Gastroesophageal sphincter (tissue), 4 donors: Measurements from ENCODE around the gene PPARA. TPM values are rescaled to one million over a fixed set of nuclear protein-coding genes. Genes with fewer than 3 reads are reported as not detected.

ENCODE experiments used
- ATAC-seq: fragments of 150-250 bp; one replicate; pipeline ENCODE4 v1.9.1; 2016; ENCODE audit warnings: mild to moderate bottlenecking, moderate library complexity
- H3K27ac ChIP-seq, 4 donors: fragments of 200-600 bp; sonication (generic) in 3 of 4; 1 replicate in 3 of 4; 2 replicates in 1 of 4; pipeline ENCODE4 v1.5.1; 2016 to 2019
- H3K27me3 ChIP-seq: fragments of 200-600 bp; sonication (generic); one replicate; pipeline ENCODE4 v1.5.1; 2019
- H3K36me3 ChIP-seq, 2 donors: fragments of 200-600 bp; sonication (generic); one replicate each; pipeline ENCODE4 v1.5.1; 2019; ENCODE audit warnings: control low read depth in 1 of 2
- H3K4me1 ChIP-seq, 3 donors: fragments of 200-600 bp; sonication (generic); 1 replicate in 2 of 3; 2 replicates in 1 of 3; pipeline ENCODE4 v1.5.1; 2016 to 2019; ENCODE audit warnings: control low read depth in 2 of 3
- H3K4me3 ChIP-seq, 2 donors: fragments of 200-600 bp; sonication (generic); one replicate each; pipeline ENCODE4 v1.5.1; 2019; ENCODE audit warnings: mild to moderate bottlenecking in 1 of 2, moderate library complexity in 1 of 2
- H3K9me3 ChIP-seq, 3 donors: fragments of 200-600 bp; sonication (generic); one replicate each; pipeline ENCODE4 v1.5.1; 2017 to 2019; ENCODE audit warnings: control low read depth in 2 of 3
- EP300 ChIP-seq: sonication (generic); formaldehyde crosslinking; IDR thresholded peaks from one replicate; pipeline ENCODE4 v1.6.1; 2017; ENCODE audit warnings: antibody characterized with exemption, mild to moderate bottlenecking
- POLR2A ChIP-seq, 2 donors: fragments of 450-650 bp; IDR thresholded peaks; one replicate each; pipeline ENCODE4 v1.6.1; 2017; ENCODE audit warnings: antibody characterized with exemption in 2 of 2, mild to moderate bottlenecking in 2 of 2, moderate library complexity in 1 of 2
- POLR2AphosphoS5 ChIP-seq: sonication (generic); formaldehyde crosslinking; IDR thresholded peaks from one replicate; pipeline ENCODE4 v1.6.1; 2017; ENCODE audit warnings: antibody characterized with exemption
- WGBS, 2 donors: methylation state at CpG; one replicate each; pipeline ENCODE4 v1.1.5; 2018; ENCODE audit warnings: low coverage in 1 of 2; 5-methylcytosine and 5-hydroxymethylcytosine counted together
- total RNA-seq, 4 donors: library from RNA; depleted of rRNA; stranded (reverse); fragments of >200 nt; gene quantifications; one replicate each; pipeline ENCODE4 v1.1.0, GENCODE V29; 2016
- TF ChIP-seq, protein P1 (sequence below), 4 experiments: fragments of 200-600 bp in 2 of 4; fragments of 450-650 bp in 2 of 4; sonication (generic) in 1 of 4; IDR thresholded peaks; one replicate each; pipeline ENCODE4 v1.5.1; 2017 to 2019; ENCODE audit warnings: antibody characterized with exemption in 4 of 4, mild to moderate bottlenecking in 2 of 4, moderate library complexity in 2 of 4

The PPARA gene
- total RNA-seq, 4 donors from 2014 or later, result 19.5 to 28.5 (median 26.9) TPM

DNA sequence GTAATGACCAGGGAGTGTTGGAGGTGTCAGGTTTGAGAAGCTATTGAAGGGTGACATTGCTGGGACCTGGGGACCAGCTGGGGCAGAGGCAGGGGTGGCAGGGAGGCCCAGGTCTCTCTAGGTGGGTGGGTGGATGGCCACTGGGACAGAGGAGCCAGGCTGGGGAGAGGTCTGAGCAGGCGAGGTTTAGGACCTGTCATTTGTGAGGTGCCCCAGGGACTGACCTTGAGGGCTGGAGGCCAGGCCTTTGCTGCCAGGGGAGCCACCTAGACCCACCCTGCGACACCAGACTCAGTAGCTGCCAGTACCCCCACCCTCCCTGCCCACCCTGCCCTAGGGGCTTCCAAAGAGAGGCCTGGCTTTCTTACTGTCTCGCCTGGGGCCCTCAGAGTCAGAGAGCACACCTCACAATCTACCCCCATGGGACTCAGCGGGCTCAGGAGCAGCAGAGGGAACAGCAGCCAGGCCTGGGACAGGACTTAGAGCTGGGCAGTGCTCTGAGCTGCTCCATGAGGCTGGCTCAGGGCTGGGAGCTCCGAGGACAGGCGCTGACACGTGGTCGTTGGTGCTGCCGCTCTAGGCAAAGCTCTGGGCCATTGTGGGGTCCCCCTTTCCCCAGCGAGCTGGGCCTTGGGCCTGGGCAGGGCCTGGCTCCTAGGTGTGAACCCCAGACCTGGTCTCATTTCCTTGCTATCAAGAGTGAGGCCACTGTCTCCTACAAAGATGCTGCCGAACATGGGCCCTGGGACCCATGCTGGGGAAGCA, 28.6 kb upstream of the PPARA start:
- H3K4me1 ChIP-seq, result peaks cover 0 to 34% (median 8%) of the 10 kb centered on the region in 3 donors
- no peak overlapping the region for H3K4me3 ChIP-seq
- no CpG with 5 or more reads among the region's 11 CpGs for WGBS, 2 donors
- no peaks in the 10 kb centered on the region for H3K9me3 ChIP-seq
- ATAC-seq, result no peak
- no peak for TF ChIP-seq POLR2A (IDR thresholded peaks at IDR 0.05)
- TF ChIP-seq EP300, result no peak
- TF ChIP-seq POLR2AphosphoS5, result no peak
- TF ChIP-seq, protein P1, sequence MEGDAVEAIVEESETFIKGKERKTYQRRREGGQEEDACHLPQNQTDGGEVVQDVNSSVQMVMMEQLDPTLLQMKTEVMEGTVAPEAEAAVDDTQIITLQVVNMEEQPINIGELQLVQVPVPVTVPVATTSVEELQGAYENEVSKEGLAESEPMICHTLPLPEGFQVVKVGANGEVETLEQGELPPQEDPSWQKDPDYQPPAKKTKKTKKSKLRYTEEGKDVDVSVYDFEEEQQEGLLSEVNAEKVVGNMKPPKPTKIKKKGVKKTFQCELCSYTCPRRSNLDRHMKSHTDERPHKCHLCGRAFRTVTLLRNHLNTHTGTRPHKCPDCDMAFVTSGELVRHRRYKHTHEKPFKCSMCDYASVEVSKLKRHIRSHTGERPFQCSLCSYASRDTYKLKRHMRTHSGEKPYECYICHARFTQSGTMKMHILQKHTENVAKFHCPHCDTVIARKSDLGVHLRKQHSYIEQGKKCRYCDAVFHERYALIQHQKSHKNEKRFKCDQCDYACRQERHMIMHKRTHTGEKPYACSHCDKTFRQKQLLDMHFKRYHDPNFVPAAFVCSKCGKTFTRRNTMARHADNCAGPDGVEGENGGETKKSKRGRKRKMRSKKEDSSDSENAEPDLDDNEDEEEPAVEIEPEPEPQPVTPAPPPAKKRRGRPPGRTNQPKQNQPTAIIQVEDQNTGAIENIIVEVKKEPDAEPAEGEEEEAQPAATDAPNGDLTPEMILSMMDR (IDR thresholded peaks at IDR 0.05), result no peak
- no peaks in the 10 kb centered on the region for H3K27me3 ChIP-seq
- no peaks in the 10 kb centered on the region for H3K36me3 ChIP-seq
- no peak overlapping the region for H3K27ac ChIP-seq

DNA sequence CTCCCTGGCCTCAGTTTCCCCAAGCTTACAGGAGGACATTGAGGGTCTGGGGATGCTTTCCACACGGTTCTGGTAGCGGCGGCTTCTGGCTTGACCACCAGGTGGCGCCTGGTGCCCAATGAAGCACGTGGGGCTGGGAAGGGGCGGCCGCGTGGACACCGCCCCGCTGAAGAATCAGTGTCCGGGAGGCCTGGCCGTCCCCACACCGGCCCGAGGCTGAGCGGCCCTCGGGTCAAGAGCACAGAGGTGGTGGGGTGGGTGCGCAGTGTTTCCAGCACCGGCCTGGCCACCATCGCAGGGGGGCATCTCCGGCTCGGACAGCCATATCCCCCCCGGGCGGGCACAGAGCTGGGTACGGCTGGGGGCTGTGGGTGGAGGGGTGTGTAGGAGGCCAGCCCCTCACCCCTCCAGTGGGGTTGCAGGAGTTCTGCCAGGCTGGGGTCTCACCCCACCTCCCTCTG, 27.8 kb upstream of the PPARA start:
- TF ChIP-seq POLR2AphosphoS5, result no peak
- TF ChIP-seq, protein P1 (IDR thresholded peaks at IDR 0.05), result peak in 3 of 4 experiments; percentile 95 to 99 (median 97)
- ATAC-seq, result peak; percentile 52
- Histone ChIP-seq H3K27ac (no peak overlapping the region), H3K4me1 (peaks cover 0 to 28% (median 7%) of the 10 kb centered on the region in 3 donors), H3K4me3 (peak overlapping the region in 1 of 2 donors; percentile 19), H3K36me3 (no peaks in the 10 kb centered on the region), H3K27me3 (no peaks in the 10 kb centered on the region), H3K9me3 (no peaks in the 10 kb centered on the region)
- WGBS, 2 donors, result no CpG with 5 or more reads among the region's 24 CpGs

DNA sequence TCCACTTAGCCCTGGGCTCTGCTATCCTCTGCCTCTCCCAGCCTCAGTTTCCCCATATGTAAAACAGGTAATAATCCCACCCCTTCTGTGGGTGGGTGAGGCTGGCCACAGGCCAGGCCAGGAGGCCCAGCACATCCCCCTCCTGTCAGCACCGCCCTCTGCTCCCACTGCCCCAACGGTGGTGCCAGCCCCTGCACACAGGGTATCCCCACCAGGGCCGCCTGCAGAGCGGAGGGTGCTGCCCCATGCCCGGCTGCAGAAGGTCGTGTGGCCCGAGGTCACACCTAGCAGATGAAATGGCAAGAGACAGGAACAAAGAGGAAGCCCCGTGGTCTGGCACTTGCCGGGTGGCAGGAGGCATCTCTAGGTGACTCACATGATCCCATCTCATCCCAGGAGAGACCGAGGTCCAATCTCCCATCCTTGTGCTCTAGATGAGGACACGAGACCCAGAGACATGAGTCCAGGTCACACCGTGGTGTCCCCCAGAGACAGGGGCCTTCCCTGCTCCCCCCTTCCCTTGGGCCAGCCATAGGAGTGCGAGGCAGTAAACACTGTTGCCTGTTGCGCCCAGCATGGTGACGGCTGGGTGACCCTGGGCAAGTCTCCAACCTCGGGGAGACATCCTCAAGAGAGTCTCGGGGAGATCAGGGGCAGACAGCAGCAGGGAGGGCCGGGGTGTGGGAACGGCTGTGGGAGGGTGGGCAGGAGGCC, 27.2 kb upstream of the PPARA start:
- peaks cover 0 to 28% (median 7%) of the 10 kb centered on the region in 3 donors for H3K4me1 ChIP-seq
- H3K27me3 ChIP-seq, result no peaks in the 10 kb centered on the region
- H3K4me3 ChIP-seq, result no peak overlapping the region
- H3K27ac ChIP-seq, result no peak overlapping the region
- TF ChIP-seq, protein P1 (IDR thresholded peaks at IDR 0.05), result no peak
- TF ChIP-seq EP300 (no peak), POLR2A (IDR thresholded peaks at IDR 0.05) (no peak), POLR2AphosphoS5 (no peak)
- H3K9me3 ChIP-seq, result no peaks in the 10 kb centered on the region
- WGBS, 2 donors, result 100% methylated on average over 1 of the region's 19 CpGs; no CpG with 5 or more reads in 1 of the 2 donors
- ATAC-seq, result no peak
- no peaks in the 10 kb centered on the region for H3K36me3 ChIP-seq

DNA sequence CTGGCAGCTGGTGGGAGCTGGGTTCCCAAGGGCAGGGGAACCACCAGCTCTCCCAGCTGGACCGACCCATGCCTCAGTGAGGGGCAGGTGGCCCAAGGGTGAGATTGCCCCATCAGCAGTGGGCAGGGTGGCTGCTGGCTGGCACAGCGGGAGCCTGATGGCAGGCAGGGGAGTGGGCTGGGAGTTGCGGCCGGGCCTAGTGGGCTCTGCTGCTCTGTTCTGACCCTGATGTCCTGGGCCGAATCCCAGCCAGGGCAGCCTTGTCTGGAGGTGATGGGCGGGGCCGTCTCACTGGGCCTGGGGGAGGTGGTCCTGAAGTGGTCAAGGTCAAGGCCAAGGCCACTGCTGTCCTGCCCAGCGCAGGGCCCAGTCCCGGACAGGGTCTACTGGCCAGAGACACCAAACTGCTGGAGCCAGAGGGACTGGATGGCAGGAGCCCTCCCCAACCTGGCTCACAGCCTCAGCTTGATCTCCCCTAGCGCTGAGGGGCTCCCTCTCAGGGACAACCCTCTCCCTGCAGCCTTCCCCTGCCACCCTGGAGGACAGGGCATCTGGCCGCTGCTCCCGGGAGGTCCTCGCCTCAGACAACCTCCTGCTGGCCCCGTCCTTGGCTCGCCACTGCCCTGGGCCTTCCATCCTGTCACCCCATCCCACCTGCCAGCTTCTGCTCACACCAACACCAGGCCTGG, 26.5 kb upstream of the PPARA start:
- Histone ChIP-seq H3K9me3 (no peaks in the 10 kb centered on the region), H3K4me3 (no peak overlapping the region), H3K36me3 (no peaks in the 10 kb centered on the region), H3K27me3 (no peaks in the 10 kb centered on the region), H3K4me1 (peaks cover 0 to 28% (median 7%) of the 10 kb centered on the region in 3 donors), H3K27ac (no peak overlapping the region)
- no peak for ATAC-seq
- TF ChIP-seq POLR2AphosphoS5, result no peak
- TF ChIP-seq, protein P1 (IDR thresholded peaks at IDR 0.05), result no peak
- no peak for TF ChIP-seq EP300
- no peak for TF ChIP-seq POLR2A (IDR thresholded peaks at IDR 0.05)
- WGBS, 2 donors, result 90 to 100% methylated on average over 2 of the region's 15 CpGs
